Measurements from ENCODE around the gene CIAO2B. TPM values are rescaled to one million over a fixed set of nuclear protein-coding genes. Genes with fewer than 3 reads are reported as not detected.
A peak's percentile ranks its signal among the peaks of the same experiment; 100 is the strongest.
"Not testable (repeated sequence)": the region's sequence is repeated elsewhere in the genome, so short reads cannot be mapped to it uniquely, and the experiment has no call there.

CIAO2B gene
- total RNA-seq, 1 experiment from 2014 or later: 119 TPM

DNA sequence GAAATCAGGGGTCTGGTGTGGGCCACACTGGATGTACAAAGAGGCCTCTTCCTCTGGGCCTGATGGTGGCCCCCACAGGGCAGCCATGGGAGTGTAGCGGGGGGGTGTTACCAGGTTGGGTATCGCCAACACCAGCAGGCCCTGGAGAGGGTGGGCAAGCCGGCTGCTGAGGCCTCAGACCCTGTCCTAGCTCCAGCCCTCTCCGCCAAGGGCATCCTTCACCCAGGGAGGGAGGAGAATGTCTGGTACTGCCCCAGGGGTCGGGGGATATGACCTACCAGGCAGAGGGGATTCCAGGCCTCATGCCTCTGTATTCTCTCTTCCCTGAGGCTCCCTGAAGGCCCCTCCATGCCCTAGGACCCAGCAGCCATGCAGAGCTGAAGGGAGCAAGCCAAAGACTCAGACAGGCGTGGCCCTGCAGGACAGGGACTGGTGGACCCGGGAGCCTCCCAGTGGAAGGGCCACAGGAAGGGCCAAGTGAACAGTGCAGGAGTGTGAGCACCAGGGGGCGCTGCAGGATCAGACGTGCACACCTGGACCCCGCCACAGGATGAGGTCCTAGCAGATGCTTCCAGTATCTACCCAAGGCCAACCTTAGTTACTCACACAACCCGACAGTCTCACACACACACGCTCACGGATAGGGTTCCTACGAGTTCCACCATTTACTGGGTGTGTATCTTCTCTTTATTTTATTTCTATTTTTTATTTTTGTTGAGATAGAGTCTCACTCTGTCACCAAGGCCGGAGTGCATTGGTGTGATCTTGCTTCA is 43.3 kb upstream of the CIAO2B start:
- Histone ChIP-seq H3K36me3 (ENCODE audit: control insufficient read depth, insufficient read depth, low read length) (no peaks in the 10 kb centered on the region), H3K4me1 (no peaks in the 10 kb centered on the region), H3K4me3 (ENCODE audit: low read depth, low read length) (no peak overlapping the region), H3K27me3 (replicated peaks; ENCODE audit: control insufficient read depth, insufficient read depth, low read length) (no peaks in the 10 kb centered on the region), H3K9me3 (no peaks in the 10 kb centered on the region)
- H3K27me3 Mint-ChIP-seq (ENCODE audit: insufficient read depth, unreplicated experiment): no peaks in the 10 kb centered on the region
- intact Hi-C loops (cut with micrococcal nuclease; ENCODE audit: unreplicated experiment): loop anchor here (1.0 to 2.0 kb wide), 5 partner anchors 23 to 208 kb away; partner anchors contain the start of gene PHAF1
- no peak overlapping the region for H3K4me3 Mint-ChIP-seq (ENCODE audit: unreplicated experiment)
- H3K27ac Mint-ChIP-seq (ENCODE audit: unreplicated experiment): no peak overlapping the region
- no TSS peak for BruUV-seq (replicated peaks)
- ChIA-PET CTCF (interaction anchor here (0.5 to 0.7 kb wide), 4 partner anchors 21 to 161 kb away, joined by 3 read pairs; no protein-coding TSS in a partner anchor), POLR2A (no interaction called here)
- H3K36me3 Mint-ChIP-seq (ENCODE audit: insufficient read depth, unreplicated experiment): peaks cover 5% of the 10 kb centered on the region
- DNase-seq: peak; percentile 89 to 95
- H3K4me1 Mint-ChIP-seq (ENCODE audit: low read depth, unreplicated experiment): no peaks in the 10 kb centered on the region
- TF ChIP-seq, protein P1, sequence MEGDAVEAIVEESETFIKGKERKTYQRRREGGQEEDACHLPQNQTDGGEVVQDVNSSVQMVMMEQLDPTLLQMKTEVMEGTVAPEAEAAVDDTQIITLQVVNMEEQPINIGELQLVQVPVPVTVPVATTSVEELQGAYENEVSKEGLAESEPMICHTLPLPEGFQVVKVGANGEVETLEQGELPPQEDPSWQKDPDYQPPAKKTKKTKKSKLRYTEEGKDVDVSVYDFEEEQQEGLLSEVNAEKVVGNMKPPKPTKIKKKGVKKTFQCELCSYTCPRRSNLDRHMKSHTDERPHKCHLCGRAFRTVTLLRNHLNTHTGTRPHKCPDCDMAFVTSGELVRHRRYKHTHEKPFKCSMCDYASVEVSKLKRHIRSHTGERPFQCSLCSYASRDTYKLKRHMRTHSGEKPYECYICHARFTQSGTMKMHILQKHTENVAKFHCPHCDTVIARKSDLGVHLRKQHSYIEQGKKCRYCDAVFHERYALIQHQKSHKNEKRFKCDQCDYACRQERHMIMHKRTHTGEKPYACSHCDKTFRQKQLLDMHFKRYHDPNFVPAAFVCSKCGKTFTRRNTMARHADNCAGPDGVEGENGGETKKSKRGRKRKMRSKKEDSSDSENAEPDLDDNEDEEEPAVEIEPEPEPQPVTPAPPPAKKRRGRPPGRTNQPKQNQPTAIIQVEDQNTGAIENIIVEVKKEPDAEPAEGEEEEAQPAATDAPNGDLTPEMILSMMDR (IDR thresholded peaks at IDR 0.05; ENCODE audit: insufficient read depth in 1 of 2, low read depth in 1 of 2, low read length in 1 of 2, severe bottlenecking in 1 of 2, unreplicated experiment in 1 of 2): peak; percentile 98 to 99
- no peaks in the 10 kb centered on the region for H3K9me3 Mint-ChIP-seq (ENCODE audit: unreplicated experiment)

DNA sequence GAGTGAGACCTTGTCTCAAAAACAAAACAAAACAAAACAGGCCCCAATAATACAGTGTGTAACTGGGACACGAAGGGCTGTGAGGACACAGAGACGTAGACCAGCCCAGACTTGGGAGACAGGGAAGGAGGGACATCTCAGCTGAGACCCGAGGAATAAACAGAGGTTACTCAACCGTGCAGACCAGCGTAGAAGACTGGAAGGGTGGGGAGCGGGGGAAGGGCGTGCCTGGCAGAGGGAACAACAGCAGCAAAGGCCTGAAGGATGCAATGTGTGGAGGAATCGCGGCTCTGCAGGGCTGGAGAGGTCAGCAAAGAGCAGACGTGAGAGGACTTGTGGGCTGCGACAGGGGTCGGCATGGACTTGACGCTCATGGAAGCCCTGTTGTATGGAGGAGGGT is 42.5 kb upstream of the CIAO2B start:
- H3K4me1 Mint-ChIP-seq (ENCODE audit: low read depth, unreplicated experiment): no peaks in the 10 kb centered on the region
- H3K27me3 ChIP-seq (replicated peaks; ENCODE audit: control insufficient read depth, insufficient read depth, low read length): no peaks in the 10 kb centered on the region
- TF ChIP-seq, protein P1 (IDR thresholded peaks at IDR 0.05; ENCODE audit: insufficient read depth in 1 of 2, low read depth in 1 of 2, low read length in 1 of 2, severe bottlenecking in 1 of 2, unreplicated experiment in 1 of 2): no peak
- H3K4me3 Mint-ChIP-seq (ENCODE audit: unreplicated experiment): no peak overlapping the region
- no peaks in the 10 kb centered on the region for H3K9me3 ChIP-seq
- intact Hi-C loops (cut with micrococcal nuclease; ENCODE audit: unreplicated experiment): loop anchor here (1.0 to 2.0 kb wide), 5 partner anchors 22 to 209 kb away; partner anchors contain the start of gene PHAF1
- no peaks in the 10 kb centered on the region for H3K4me1 ChIP-seq
- peaks cover 5% of the 10 kb centered on the region for H3K36me3 Mint-ChIP-seq (ENCODE audit: insufficient read depth, unreplicated experiment)
- H3K36me3 ChIP-seq (ENCODE audit: control insufficient read depth, insufficient read depth, low read length): no peaks in the 10 kb centered on the region
- no peaks in the 10 kb centered on the region for H3K27me3 Mint-ChIP-seq (ENCODE audit: insufficient read depth, unreplicated experiment)
- BruUV-seq (replicated peaks): no TSS peak
- CTCF ChIA-PET: interaction anchor here (1.4 kb wide), 1 partner anchor 41 kb away, joined by 4 read pairs; no protein-coding TSS in a partner anchor
- no peak for DNase-seq
- H3K4me3 ChIP-seq (ENCODE audit: low read depth, low read length): no peak overlapping the region
- POLR2A ChIA-PET: no interaction called here
- H3K9me3 Mint-ChIP-seq (ENCODE audit: unreplicated experiment): no peaks in the 10 kb centered on the region
- no peak overlapping the region for H3K27ac Mint-ChIP-seq (ENCODE audit: unreplicated experiment)

DNA sequence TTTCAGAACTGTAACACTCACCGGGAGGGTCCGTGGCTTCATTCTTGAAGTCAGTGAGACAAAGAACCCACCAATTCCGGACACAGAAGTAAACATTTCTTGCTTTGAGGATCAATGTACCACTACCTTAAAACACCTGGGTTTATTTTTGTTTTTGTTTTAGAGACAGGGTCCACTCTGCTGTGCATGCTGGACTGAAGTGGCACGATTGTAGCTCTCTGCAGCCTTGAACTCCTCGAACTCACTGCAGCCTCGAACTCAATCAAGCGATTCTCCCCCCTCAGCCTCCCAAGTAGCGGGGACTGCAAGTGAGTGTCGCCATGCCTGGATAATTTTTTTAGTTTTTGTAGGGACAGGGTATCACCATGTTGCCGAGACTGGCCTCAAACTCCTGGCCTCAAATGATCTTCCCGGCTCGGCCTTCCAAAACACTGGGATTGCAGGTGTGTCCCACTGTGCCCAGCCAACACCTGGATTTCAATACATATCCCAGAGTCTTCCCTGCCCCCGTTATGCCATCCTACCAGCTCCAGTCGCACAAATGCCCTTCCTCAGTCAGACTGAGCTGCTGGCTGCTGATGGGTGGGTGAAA is 41.2 kb upstream of the CIAO2B start:
- H3K4me1 ChIP-seq: no peaks in the 10 kb centered on the region
- H3K27me3 ChIP-seq (replicated peaks; ENCODE audit: control insufficient read depth, insufficient read depth, low read length): no peaks in the 10 kb centered on the region
- no peak for DNase-seq
- H3K36me3 ChIP-seq (ENCODE audit: control insufficient read depth, insufficient read depth, low read length): no peaks in the 10 kb centered on the region
- POLR2A ChIA-PET: no interaction called here
- Mint-ChIP-seq H3K27me3 (ENCODE audit: insufficient read depth, unreplicated experiment) (no peaks in the 10 kb centered on the region), H3K4me3 (ENCODE audit: unreplicated experiment) (no peak overlapping the region), H3K9me3 (ENCODE audit: unreplicated experiment) (no peaks in the 10 kb centered on the region), H3K27ac (ENCODE audit: unreplicated experiment) (no peak overlapping the region), H3K4me1 (ENCODE audit: low read depth, unreplicated experiment) (no peaks in the 10 kb centered on the region), H3K36me3 (ENCODE audit: insufficient read depth, unreplicated experiment) (peaks cover 5% of the 10 kb centered on the region)
- CTCF ChIA-PET: interaction anchor here (1.0 to 1.4 kb wide), 3 partner anchors 42 to 128 kb away, joined by 3 to 4 read pairs (median 3); no protein-coding TSS in a partner anchor
- intact Hi-C loops (cut with micrococcal nuclease; ENCODE audit: unreplicated experiment): no loop called here
- no TSS peak for BruUV-seq (replicated peaks)
- H3K4me3 ChIP-seq (ENCODE audit: low read depth, low read length): no peak overlapping the region
- TF ChIP-seq, protein P1 (IDR thresholded peaks at IDR 0.05; ENCODE audit: insufficient read depth in 1 of 2, low read depth in 1 of 2, low read length in 1 of 2, severe bottlenecking in 1 of 2, unreplicated experiment in 1 of 2): no peak
- H3K9me3 ChIP-seq: no peaks in the 10 kb centered on the region

DNA sequence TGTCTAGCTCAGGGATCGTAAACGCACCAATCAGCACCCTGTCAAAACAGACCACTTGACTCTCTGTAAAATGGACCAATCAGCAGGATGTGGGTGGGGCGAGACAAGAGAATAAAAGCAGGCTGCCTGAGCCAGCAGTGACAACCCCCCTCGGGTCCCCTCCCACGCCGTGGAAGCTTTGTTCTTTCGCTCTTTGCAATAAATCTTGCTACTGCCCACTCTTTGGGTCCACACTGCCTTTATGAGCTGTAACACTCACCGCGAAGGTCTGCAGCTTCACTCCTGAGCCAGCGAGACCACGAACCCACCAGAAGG is 40.7 kb upstream of the CIAO2B start:
- H3K27me3 Mint-ChIP-seq (ENCODE audit: insufficient read depth, unreplicated experiment); H3K9me3 ChIP-seq; H3K27me3 ChIP-seq (replicated peaks; ENCODE audit: control insufficient read depth, insufficient read depth, low read length); intact Hi-C loops (cut with micrococcal nuclease; ENCODE audit: unreplicated experiment); H3K36me3 Mint-ChIP-seq (ENCODE audit: insufficient read depth, unreplicated experiment); H3K4me3 ChIP-seq (ENCODE audit: low read depth, low read length); BruUV-seq (replicated peaks); DNase-seq; H3K4me3 Mint-ChIP-seq (ENCODE audit: unreplicated experiment); H3K9me3 Mint-ChIP-seq (ENCODE audit: unreplicated experiment); POLR2A ChIA-PET; H3K36me3 ChIP-seq (ENCODE audit: control insufficient read depth, insufficient read depth, low read length); H3K27ac Mint-ChIP-seq (ENCODE audit: unreplicated experiment); H3K4me1 ChIP-seq; H3K4me1 Mint-ChIP-seq (ENCODE audit: low read depth, unreplicated experiment): not testable (repeated sequence)
- CTCF ChIA-PET: interaction anchor here (0.9 to 1.1 kb wide), 3 partner anchors 43 to 129 kb away, joined by 3 to 4 read pairs (median 3); no protein-coding TSS in a partner anchor

Measured in Caco-2 (cell line).